HG02678 (cell line): ENCODE data around the gene PTH2R.
"Not testable (repeated sequence)": the region's sequence is repeated elsewhere in the genome, so short reads cannot be mapped to it uniquely, and the experiment has no call there.

Source experiments
- ATAC-seq: cut with Tn5 transposase; IDR thresholded peaks from one replicate; pipeline ENCODE4 v1.9.1; 2021; ENCODE audit warnings: mild to moderate bottlenecking, moderate library complexity; ENCODE audit not compliant: unreplicated experiment

Gene PTH2R, protein sequence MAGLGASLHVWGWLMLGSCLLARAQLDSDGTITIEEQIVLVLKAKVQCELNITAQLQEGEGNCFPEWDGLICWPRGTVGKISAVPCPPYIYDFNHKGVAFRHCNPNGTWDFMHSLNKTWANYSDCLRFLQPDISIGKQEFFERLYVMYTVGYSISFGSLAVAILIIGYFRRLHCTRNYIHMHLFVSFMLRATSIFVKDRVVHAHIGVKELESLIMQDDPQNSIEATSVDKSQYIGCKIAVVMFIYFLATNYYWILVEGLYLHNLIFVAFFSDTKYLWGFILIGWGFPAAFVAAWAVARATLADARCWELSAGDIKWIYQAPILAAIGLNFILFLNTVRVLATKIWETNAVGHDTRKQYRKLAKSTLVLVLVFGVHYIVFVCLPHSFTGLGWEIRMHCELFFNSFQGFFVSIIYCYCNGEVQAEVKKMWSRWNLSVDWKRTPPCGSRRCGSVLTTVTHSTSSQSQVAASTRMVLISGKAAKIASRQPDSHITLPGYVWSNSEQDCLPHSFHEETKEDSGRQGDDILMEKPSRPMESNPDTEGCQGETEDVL

DNA sequence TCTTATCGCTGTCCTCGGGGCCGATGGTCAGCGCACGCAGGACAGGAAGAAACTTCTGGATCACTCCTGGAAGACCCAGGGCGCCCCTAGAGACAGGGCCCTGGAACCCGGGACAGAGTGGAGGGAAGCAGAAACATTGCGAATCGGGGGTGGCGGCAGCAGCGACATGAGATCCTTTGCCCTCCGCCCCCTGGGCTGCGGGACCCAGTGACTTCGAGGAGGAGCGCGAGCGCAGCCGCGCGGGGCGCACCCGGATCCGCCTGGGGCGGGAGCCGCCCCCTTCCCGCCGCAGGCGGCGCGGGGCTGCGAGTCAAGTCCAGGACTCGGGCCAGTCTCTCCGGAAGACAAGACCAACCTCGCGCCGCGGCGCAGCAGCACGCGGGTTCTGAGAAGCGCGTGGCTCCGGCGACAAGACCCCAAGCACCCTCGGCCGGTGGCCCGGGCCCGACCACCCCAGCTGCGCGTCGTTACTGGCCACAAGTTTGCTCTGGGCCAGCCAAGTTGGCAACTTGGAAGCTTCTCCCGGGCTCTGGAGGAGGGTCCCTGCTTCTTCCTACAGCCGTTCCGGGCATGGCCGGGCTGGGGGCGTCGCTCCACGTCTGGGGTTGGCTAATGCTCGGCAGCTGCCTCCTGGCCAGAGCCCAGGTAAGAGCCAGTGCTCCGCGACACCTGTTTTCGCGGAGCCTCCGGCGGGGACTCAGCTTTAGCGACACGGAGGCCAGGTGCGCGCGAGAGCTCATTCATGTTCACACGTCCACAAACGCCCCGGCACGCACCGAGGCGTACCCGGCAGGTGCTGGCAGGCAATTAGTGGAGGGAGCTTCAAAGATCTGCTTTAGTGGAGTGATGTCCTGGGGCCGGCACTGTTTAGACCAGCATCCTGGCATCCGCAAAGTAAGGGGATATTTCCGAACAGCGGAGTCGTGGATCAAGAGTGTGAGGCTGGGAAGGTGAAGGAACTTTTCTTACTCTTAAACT, at the start of gene PTH2R:
TSS of gene PTH2R (plus strand) at position 319 of the 978 bp plus-strand sequence. CDS start at position 571, 252 bp downstream.
- ATAC-seq: no peak

DNA sequence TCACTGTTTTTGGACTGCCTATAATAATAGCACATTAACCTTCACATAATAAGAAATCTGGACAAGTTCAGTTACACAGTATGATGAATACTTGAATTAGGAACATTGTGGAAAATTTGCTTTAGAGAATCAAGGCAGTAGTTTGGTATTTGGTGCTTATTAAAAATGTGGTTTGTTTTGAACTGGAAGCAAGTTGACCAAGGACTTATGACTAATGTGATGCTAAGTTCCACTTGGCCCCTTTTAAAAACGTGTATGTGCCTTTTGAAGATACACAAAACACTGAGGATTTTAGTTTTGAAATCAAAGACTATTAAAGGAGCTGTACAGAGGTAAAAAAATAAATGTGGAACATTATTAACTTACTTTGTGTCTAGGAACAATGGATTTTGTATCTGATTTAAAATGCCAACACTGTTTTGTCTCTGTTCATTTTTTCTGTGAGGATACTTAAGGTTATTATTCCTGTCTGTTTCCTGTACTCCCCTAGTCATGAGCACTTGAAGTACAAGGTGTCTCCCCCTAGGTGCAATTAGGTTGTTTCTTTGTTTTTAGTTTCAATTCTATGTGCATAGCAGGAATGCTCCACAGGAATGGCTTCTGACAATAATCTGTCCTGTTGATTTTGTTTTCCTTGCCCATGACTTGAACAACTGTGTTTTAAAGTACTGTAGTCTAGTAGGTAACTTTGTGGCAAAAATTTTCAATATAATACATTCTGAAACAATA, 49.6 kb upstream of the PTH2R start:
- ATAC-seq: no peak

DNA sequence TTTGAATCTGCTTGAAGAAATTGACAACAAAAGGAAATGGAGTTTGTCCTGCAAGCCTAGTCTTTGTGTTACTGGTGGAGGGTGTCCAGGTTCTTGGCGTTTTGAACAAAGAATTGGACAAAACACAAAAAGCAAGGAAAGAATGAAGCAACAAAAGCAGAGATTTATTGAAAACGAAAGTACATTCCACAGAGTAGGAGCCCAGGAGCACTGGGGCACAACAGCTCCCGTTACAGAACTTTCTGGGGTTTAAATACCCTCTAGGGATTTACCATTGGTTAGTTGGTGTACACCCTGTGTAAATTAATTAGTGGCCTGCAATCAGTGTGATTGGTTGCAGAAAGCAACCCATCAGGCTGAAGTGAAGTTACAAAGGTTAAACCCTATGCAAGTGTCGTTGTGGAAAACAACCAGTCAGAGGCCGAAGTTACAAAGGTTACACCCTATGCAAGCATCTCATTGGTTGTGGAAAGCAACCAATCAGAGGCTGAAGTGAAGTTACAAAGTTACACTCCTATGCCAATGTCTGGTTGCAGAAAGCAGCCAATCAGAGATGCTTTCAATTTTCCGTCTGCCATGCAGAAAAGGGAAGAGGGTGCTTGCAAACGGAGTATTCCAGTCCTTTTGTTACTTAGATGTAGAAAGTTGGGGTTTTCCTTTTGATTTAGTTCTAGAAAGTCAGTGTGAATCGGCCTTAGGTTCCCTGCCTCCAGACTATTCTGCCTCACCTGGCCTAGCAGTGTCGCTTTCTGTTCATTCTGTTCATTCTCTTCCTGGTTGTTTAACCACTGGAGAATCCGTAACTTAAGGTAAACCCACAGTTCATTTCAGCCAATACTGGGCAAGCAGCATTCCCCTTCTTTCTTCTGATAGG, 47.6 kb upstream of the PTH2R start:
- ATAC-seq: no peak

DNA sequence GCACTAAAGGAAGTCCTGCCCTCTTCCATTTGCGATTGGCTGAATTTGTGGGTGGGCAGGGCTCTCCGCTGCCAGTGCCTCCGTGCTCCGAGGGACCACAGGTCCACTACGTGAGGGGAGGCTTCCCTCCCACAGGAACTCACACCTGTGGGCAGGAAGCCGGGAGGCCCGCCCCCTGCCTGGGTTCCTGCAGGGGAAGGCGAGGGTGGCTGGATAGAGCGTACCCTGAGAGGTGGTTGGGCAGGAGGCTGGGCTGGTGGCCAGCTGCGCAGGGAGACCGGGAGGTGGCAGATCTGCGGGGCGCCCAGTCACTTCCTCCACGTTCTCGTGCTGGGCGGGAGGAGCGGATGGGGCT, 47.0 kb upstream of the PTH2R start:
- ATAC-seq: no peak

DNA sequence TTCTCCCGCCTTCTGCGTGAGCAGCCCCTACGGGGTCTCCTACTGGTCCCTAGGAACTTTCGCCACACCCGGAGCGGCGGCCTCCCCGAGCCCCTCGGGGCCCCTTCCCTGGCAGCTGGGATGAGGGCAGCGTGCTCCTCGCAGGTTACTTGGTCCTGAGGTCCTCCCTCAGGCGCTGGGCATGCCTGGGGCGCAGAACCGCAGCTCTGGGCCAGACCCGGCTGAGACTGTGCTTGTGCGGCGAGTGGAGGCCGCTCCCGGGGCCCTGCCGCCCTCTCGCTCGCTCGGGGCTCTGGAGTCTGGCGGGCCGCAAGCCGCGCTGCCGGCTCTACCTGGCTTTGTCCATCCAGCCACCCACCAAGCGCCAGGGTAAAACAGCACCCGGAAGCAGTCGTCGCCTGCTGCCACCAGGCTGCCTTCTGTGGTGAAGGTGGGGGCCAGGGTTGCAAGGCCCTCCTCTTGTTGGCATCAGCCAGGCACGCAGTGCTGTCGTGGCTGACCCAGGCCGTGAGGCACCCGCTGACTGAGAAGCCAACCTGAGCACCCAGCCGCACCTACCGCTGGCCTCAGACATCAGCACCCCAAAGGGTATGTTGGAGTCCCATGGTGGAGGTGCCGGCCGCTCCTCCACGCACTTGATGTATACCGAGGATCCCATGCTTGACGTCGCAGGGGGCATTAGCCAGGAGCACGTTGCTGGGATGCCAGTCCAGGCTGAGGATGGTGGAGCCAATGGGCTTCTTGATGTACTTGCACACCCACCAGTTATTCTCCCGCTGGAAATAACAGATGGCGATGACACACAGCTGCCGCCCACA, 46.1 kb upstream of the PTH2R start:
- no peak for ATAC-seq

DNA sequence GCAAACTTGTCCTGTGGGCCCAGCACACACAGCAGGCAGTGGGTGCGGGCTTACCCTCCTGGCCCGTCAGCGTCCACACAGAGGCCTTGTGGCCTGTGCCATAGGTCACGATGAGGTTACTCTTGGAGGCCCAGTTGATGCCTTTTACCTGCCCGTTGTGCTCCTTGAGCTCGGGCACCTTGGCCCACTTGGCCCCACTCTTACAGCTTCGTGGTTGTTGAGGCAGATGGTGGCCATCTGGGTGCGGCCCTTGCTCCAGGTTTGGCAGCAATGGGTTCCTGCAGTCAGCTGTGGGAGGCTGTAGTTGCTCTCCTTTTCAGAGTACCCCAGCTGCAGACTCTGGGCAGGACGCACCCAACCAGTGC, 45.5 kb upstream of the PTH2R start:
- ATAC-seq: no peak

DNA sequence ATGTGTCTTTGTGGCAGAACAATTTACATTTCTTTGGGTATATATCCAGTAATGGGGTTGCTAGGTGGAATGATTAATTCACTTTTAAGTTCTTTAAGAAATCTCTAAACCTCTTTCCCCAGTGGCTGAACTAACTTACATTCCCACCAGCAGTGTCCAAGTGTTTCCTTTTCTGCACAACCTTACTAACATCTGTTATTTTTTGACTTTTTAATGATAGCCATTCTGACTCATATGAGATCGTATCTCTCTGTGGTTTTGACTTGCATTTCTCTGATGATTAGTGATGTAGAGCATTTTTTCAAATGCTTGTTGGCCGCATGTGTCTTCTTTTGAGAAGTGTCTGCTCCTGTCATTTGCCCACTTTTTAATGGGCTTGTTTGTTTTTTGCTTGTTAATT, 43.1 kb upstream of the PTH2R start:
- ATAC-seq: peak; percentile 59

DNA sequence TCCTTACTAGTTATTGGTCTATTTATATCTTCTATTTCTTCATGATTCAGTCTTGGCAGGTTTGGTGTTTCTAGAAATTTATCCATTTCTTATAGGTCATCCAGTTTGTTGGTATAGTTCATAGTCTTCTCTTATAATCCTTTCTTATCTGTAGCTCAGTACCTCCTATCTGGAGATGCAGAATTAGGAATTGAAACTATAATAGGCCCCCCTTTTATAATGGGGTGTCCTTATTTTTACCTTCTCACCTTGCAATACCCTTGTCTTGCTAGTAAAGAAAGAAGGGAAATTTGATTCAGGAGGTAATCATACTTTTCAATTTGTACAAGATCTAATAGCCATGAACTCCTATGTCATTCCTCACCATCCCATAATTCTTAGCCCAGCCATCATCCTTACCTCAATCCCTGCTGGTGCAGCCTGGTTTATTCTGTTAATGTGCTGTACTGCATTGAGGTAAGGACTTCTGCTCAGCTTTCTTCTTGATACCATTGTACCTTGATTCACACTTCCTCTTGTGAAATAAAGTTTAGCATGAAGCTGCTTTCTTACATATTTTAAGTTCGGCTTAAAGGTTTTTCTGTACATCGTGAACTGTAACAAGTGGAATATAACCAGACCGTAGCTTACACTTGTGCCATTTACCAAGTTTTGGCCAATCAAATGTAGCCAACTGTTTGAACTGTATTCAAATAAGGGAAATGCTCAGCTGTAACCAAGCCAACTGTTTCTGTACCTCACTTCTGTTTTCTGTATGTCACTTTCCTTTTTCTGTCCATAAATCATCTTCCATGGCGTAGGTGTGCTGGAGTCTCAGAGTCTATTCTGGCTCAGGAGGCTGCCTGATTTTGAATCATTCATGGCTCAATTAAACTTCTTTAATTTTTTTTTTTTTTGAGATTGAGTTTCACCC, 40.1 kb upstream of the PTH2R start:
- peak; percentile 57 for ATAC-seq

DNA sequence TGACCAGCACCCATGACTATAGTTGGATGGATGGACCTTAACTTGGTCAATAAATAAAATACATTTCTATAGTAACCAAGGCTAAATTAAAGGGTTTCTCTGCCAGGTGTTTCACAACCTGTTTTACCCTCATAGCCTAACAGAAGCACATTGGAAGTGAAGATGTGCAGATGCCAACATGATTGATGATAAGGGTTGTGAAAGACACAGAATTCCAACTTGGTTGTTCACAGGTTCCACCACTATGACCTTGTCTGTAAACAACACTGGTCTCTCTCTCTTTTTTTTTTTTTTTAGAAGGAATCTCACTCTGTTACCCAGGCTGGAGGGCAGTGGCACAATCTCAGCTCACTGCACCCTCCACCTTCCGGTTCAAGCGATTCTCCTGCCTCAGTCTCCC, 37.5 kb upstream of the PTH2R start:
- ATAC-seq: no peak

DNA sequence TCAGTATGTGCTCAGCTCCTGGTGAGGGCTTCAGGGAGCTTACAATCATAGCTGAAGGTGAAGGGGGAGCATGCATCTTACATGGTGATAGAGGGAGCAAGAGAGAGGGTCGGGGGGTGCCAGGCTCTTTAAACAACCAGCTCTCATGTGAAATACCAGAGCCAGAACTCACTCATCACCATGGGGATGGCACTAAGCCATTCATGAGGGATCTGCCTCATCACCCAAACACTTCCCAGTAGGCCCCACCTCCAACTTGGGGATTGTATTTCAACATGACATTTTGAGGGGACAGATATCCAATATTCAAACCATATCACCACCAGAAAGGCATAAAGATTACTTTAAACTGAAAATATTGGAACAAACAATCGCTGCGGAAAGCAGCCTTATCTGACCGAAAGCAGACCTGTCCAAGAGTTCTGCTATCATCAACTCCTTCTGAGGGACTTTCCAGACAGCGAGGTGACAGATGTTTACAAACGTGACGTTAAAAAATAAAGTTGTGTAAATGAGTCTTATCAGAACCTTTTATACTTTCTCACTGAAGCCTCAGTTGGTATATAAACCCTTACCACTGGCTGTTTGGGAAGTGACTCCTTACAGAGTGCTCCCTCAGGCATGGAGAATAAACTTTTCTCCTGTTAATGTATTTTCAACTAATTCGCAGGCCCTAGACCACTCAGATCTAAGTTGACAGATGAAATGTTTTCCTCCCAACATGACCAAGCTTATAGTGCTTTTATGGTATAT, 35.5 kb upstream of the PTH2R start:
- no peak for ATAC-seq

DNA sequence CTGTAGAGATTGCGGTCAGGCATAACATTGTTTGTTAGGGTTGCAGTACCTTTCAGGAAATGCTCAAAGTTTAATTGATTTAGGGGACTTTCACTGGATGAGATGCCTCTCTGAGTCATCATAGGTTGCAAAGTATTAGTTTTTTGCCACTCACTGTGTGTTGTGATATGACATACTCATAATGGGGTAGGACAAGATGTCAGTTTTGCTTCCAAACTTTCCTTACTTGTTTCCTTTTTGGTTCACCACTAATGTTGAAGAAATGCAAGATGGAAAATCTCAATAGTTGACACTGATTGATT, 35.0 kb upstream of the PTH2R start:
- ATAC-seq: no peak

DNA sequence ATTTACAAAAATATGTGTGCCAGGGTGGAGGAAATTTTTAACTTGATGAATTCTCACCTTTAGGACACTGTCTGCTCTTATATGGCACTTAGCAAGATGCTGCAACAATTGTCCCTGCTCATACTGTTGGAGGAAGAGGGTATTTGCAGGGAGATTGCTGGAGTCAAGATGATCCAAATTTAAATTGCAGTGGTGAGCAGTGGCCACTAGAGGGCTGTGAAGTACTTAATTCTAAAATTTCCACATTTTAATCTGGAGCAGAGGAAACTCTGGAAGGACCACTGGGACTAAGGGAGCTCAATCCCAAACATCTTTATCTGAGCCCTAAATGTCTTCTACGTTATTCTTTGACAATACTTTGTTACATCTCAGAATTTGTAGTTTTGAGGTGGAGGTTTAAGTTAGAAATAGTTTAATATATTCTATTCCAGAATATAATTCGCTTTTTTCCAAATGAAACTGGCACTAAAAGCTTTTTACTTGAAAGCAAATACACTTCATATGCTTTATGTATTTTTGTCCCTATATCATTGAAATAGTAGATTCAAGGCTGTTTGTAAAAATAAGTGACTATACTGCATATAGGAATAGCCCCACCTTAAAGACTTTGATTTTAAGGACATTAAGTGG, 33.0 kb upstream of the PTH2R start:
- ATAC-seq: peak; percentile 67

DNA sequence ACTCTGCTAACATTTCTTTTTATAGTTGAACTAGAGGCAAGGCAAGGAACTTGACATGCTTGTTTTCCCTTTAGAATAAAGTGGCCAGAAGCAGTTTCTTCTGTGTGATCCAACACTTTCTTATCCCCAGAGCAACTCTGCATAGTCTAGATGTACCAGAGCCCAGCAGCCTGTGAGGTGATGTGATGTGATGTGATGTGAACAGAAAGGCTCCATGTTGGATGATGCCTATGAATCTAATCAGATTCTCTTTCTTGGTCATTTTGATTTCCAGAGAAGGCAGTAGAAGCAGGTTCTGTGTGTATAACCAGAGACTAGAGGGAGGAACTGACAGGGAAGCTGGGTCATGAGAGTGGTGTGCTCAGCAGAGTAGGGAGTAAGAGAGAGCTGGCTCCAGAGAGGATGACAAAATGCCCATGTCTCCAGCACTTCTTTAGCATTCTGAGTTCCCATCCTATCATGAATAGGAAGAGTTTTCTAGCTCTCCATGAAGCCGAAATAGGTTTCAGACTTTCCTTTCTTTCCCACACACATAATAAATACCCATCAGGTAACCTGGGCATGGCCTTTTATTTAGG, 31.0 kb upstream of the PTH2R start:
- ATAC-seq: no peak

DNA sequence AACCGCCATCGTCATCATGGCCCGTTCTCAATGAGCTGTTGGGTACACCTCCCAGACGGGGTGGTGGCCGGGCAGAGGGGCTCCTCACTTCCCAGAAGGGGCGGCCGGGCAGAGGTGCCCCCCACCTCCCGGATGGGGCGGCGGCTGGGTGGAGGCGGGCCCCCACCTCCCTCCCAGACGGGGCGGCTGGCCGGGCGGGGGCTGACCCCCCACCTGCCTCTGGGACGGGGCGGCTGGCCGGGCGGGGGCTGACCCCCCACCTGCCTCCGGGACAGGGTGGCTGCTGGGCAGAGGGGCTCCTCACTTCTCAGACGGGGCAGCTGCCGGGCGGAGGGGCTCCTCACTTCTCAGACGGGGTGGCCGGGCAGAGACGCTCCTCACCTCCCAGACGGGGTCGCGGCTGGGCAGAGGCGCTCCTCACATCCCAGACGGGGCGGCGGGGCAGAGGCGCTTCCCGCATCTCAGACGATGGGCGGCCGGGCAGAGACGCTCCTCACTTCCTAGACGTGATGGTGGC, 29.2 kb upstream of the PTH2R start:
- not testable (repeated sequence) for ATAC-seq

DNA sequence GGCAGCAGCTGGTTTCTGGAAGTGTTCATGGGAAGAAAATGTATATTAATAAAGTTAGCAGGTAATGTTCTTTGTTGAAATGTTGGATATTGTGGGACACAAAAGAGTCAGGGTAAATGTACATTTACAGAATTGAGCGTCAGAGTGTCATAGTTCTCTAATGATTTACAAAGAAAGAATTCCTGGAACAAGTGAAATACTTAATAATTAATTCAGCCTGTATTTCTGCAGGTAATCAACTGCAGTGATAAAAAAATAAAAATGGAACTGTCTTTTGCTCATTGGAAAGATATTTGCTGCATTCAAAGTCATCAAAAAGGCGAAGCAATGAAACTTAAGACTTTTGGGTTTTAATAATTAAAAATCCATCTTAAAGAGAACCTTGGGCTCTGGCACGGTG, 27.4 kb upstream of the PTH2R start:
- no peak for ATAC-seq

DNA sequence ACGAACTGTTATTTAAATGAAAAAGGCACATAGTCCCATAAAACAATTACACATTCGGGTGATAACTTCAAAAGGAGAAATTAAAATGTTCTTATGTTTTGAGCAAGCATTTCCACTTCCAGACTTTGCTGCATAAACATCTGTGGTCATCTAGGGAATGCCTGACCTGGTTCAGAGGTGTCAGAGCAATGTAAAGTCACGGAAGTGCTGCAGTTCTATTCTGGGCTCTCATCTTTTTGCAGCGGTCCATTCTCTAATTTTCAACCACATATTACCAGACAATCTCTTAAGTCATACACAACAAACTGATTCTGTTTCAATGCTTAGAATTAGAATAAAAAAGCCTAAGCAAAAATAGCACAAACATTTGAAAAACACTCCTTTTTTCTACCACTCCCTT, 22.0 kb upstream of the PTH2R start:
- ATAC-seq: no peak

DNA sequence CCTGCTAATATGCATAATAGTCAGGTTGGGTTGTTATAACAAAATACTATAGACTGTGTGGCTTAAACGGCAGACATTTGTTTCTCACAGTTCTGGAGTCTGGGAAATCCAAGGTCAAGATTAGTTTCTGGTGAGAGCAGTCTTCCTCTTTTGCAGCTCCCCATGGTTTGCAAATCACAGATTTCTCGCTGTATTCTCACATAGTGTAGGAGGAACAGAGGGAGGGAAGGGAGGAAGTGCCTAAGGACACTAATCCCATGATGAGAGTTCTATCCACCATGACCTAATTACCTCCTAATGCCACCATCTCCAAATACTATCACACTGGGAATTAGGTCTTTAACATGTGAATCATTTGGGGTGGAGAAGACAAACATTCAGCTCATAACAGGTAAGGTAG, 20.1 kb upstream of the PTH2R start:
- no peak for ATAC-seq
